A549 (cell line): ENCODE data around the gene EPN2.

Source experiments
- CBX8 ChIP-seq: fragments of 200-600 bp; sonication (generic); IDR thresholded peaks from 2 replicates; pipeline ENCODE4 v1.6.1; 2016
- CHD2 ChIP-seq: fragments of 150-350 bp; IDR thresholded peaks from 2 replicates; pipeline ENCODE4 v1.6.1; 2014; ENCODE audit warnings: low read length; ENCODE audit not compliant: partially characterized antibody
- CTCF ChIP-seq: fragments of >200 bp; sonication (Bioruptor Twin); formaldehyde crosslinking; IDR thresholded peaks from 3 replicates; pipeline ENCODE4 v1.5.1; 2016
- GATA3 ChIP-seq: IDR thresholded peaks from 2 replicates; pipeline ENCODE4 v1.6.1; 2012; ENCODE audit warnings: borderline replicate concordance
- KDM1A ChIP-seq: fragments of 200-600 bp; sonication (generic); IDR thresholded peaks from 2 replicates; pipeline ENCODE4 v1.6.1; 2016; ENCODE audit warnings: low read depth, mild to moderate bottlenecking
- NFE2L2 ChIP-seq: fragments of 150-350 bp; conservative IDR thresholded peaks from 2 replicates; pipeline ENCODE4 v1.6.1; 2014; ENCODE audit warnings: low read length
- NR3C1 ChIP-seq: fragments of >200 bp; sonication (Bioruptor Twin); formaldehyde crosslinking; IDR thresholded peaks from 3 replicates; pipeline ENCODE4 v1.6.1; 2017
- POLR2A ChIP-seq: IDR thresholded peaks from 2 replicates; pipeline ENCODE4 v1.6.1; 2012; ENCODE audit warnings: mild to moderate bottlenecking, low read length
- RFX5 ChIP-seq: fragments of 450-650 bp; IDR thresholded peaks from 2 replicates; pipeline ENCODE4 v1.7.1; 2014; ENCODE audit warnings: antibody characterized with exemption, mild to moderate bottlenecking, moderate library complexity
- RNF2 ChIP-seq: fragments of 200-600 bp; sonication (generic); IDR thresholded peaks from 2 replicates; pipeline ENCODE4 v1.6.1; 2016; ENCODE audit warnings: low read depth, mild to moderate bottlenecking, antibody characterized with exemption, moderate library complexity, borderline replicate concordance
- TF ChIP-seq, protein P1 (sequence below): fragments of 200-600 bp; sonication (generic); IDR thresholded peaks from 2 replicates; pipeline ENCODE4 v1.6.1; 2016; ENCODE audit warnings: antibody characterized with exemption, mild to moderate bottlenecking, moderate library complexity
- TF ChIP-seq, protein P2 (sequence below): IDR thresholded peaks from 2 replicates; pipeline ENCODE4 v1.6.1; 2012

GRCh38 chr17:19369846-19370492, 132.8 kb downstream of the EPN2 start:
- TF ChIP-seq, protein P1, sequence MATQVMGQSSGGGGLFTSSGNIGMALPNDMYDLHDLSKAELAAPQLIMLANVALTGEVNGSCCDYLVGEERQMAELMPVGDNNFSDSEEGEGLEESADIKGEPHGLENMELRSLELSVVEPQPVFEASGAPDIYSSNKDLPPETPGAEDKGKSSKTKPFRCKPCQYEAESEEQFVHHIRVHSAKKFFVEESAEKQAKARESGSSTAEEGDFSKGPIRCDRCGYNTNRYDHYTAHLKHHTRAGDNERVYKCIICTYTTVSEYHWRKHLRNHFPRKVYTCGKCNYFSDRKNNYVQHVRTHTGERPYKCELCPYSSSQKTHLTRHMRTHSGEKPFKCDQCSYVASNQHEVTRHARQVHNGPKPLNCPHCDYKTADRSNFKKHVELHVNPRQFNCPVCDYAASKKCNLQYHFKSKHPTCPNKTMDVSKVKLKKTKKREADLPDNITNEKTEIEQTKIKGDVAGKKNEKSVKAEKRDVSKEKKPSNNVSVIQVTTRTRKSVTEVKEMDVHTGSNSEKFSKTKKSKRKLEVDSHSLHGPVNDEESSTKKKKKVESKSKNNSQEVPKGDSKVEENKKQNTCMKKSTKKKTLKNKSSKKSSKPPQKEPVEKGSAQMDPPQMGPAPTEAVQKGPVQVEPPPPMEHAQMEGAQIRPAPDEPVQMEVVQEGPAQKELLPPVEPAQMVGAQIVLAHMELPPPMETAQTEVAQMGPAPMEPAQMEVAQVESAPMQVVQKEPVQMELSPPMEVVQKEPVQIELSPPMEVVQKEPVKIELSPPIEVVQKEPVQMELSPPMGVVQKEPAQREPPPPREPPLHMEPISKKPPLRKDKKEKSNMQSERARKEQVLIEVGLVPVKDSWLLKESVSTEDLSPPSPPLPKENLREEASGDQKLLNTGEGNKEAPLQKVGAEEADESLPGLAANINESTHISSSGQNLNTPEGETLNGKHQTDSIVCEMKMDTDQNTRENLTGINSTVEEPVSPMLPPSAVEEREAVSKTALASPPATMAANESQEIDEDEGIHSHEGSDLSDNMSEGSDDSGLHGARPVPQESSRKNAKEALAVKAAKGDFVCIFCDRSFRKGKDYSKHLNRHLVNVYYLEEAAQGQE: no peak
- TF ChIP-seq CHD2 (no peak), CTCF (no peak), GATA3 (no peak), CBX8 (no peak), POLR2A (no peak), KDM1A (no peak), RNF2 (no peak), NR3C1 (no peak), NFE2L2 (no peak), RFX5 (no peak)
- TF ChIP-seq, protein P2, sequence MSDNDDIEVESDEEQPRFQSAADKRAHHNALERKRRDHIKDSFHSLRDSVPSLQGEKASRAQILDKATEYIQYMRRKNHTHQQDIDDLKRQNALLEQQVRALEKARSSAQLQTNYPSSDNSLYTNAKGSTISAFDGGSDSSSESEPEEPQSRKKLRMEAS: no peak
